Measurements from ENCODE around the gene ALAS1.
A peak's percentile ranks its signal among the peaks of the same experiment; 100 is the strongest.

The ALAS1 gene

GRCh38 chr3:52227117-52227516, 29.2 kb downstream of the ALAS1 start:
- Histone ChIP-seq H3K27me3 (ENCODE audit: control insufficient read depth, insufficient read depth, low read length) (no peaks in the 10 kb centered on the region), H3K9me3 (ENCODE audit: control insufficient read depth, insufficient read depth, low read length) (no peaks in the 10 kb centered on the region), H3K4me3 (ENCODE audit: low read depth, low read length) (no peak overlapping the region), H3K36me3 (ENCODE audit: control insufficient read depth, insufficient read depth, low read length) (peaks cover 26% of the 10 kb centered on the region), H3K9ac (ENCODE audit: low read depth, low read length) (no peak overlapping the region), H3K4me1 (ENCODE audit: control insufficient read depth, insufficient read depth, low read length) (no peaks in the 10 kb centered on the region)

- Histone ChIP-seq H3K9ac (ENCODE audit: low read depth, low read length) (no peak overlapping the region), H3K4me3 (ENCODE audit: low read depth, low read length) (no peak overlapping the region), H3K9me3 (ENCODE audit: control insufficient read depth, insufficient read depth, low read length) (no peaks in the 10 kb centered on the region), H3K4me1 (ENCODE audit: control insufficient read depth, insufficient read depth, low read length) (no peaks in the 10 kb centered on the region), H3K36me3 (ENCODE audit: control insufficient read depth, insufficient read depth, low read length) (peaks cover 26% of the 10 kb centered on the region), H3K27me3 (ENCODE audit: control insufficient read depth, insufficient read depth, low read length) (no peaks in the 10 kb centered on the region)
These were observed 29.8 kb downstream of the ALAS1 start for GRCh38 chr3:52227766-52228165.

- H3K9ac ChIP-seq (ENCODE audit: low read depth, low read length), result no peak overlapping the region
- H3K4me3 ChIP-seq (ENCODE audit: low read depth, low read length), result no peak overlapping the region
- no peaks in the 10 kb centered on the region for H3K9me3 ChIP-seq (ENCODE audit: control insufficient read depth, insufficient read depth, low read length)
- H3K36me3 ChIP-seq (ENCODE audit: control insufficient read depth, insufficient read depth, low read length), result peaks cover 26% of the 10 kb centered on the region
- H3K4me1 ChIP-seq (ENCODE audit: control insufficient read depth, insufficient read depth, low read length), result no peaks in the 10 kb centered on the region
- no peaks in the 10 kb centered on the region for H3K27me3 ChIP-seq (ENCODE audit: control insufficient read depth, insufficient read depth, low read length)
These were observed 30.3 kb downstream of the ALAS1 start for GRCh38 chr3:52228266-52228665.

GRCh38 chr3:52228751-52229291, 30.9 kb downstream of the ALAS1 start:
- H3K4me1 ChIP-seq (ENCODE audit: control insufficient read depth, insufficient read depth, low read length), result no peaks in the 10 kb centered on the region

GRCh38 chr3:52229656-52230055, 31.7 kb downstream of the ALAS1 start:
- no peak overlapping the region for H3K4me3 ChIP-seq (ENCODE audit: low read depth, low read length)
- peaks cover 26% of the 10 kb centered on the region for H3K36me3 ChIP-seq (ENCODE audit: control insufficient read depth, insufficient read depth, low read length)
- no peaks in the 10 kb centered on the region for H3K4me1 ChIP-seq (ENCODE audit: control insufficient read depth, insufficient read depth, low read length)
- H3K9ac ChIP-seq (ENCODE audit: low read depth, low read length), result no peak overlapping the region
- no peaks in the 10 kb centered on the region for H3K27me3 ChIP-seq (ENCODE audit: control insufficient read depth, insufficient read depth, low read length)
- no peaks in the 10 kb centered on the region for H3K9me3 ChIP-seq (ENCODE audit: control insufficient read depth, insufficient read depth, low read length)

More at GRCh38 chr3:52228751-52229291, 30.9 kb downstream of the ALAS1 start:
- Histone ChIP-seq H3K27me3 (ENCODE audit: control insufficient read depth, insufficient read depth, low read length) (no peaks in the 10 kb centered on the region), H3K9me3 (ENCODE audit: control insufficient read depth, insufficient read depth, low read length) (no peaks in the 10 kb centered on the region), H3K36me3 (ENCODE audit: control insufficient read depth, insufficient read depth, low read length) (peaks cover 26% of the 10 kb centered on the region), H3K4me3 (ENCODE audit: low read depth, low read length) (no peak overlapping the region), H3K9ac (ENCODE audit: low read depth, low read length) (no peak overlapping the region)

- Histone ChIP-seq H3K9ac (ENCODE audit: low read depth, low read length) (no peak overlapping the region), H3K9me3 (ENCODE audit: control insufficient read depth, insufficient read depth, low read length) (no peaks in the 10 kb centered on the region), H3K27me3 (ENCODE audit: control insufficient read depth, insufficient read depth, low read length) (no peaks in the 10 kb centered on the region), H3K36me3 (ENCODE audit: control insufficient read depth, insufficient read depth, low read length) (peaks cover 26% of the 10 kb centered on the region), H3K4me3 (ENCODE audit: low read depth, low read length) (no peak overlapping the region), H3K4me1 (ENCODE audit: control insufficient read depth, insufficient read depth, low read length) (no peaks in the 10 kb centered on the region)
These were observed 32.5 kb downstream of the ALAS1 start for GRCh38 chr3:52230461-52230860.

GRCh38 chr3:52230889-52231499, 33.0 kb downstream of the ALAS1 start:
- Histone ChIP-seq H3K36me3 (ENCODE audit: control insufficient read depth, insufficient read depth, low read length) (peaks cover 26% of the 10 kb centered on the region), H3K4me1 (ENCODE audit: control insufficient read depth, insufficient read depth, low read length) (no peaks in the 10 kb centered on the region), H3K4me3 (ENCODE audit: low read depth, low read length) (no peak overlapping the region)

GRCh38 chr3:52231502-52232278, 33.7 kb downstream of the ALAS1 start:
- Histone ChIP-seq H3K9me3 (ENCODE audit: control insufficient read depth, insufficient read depth, low read length) (no peaks in the 10 kb centered on the region), H3K4me3 (ENCODE audit: low read depth, low read length) (no peak overlapping the region), H3K9ac (ENCODE audit: low read depth, low read length) (no peak overlapping the region), H3K4me1 (ENCODE audit: control insufficient read depth, insufficient read depth, low read length) (peaks cover 2% of the 10 kb centered on the region), H3K36me3 (ENCODE audit: control insufficient read depth, insufficient read depth, low read length) (peaks cover 26% of the 10 kb centered on the region), H3K27me3 (ENCODE audit: control insufficient read depth, insufficient read depth, low read length) (no peaks in the 10 kb centered on the region)

More at GRCh38 chr3:52230889-52231499, 33.0 kb downstream of the ALAS1 start:
- Histone ChIP-seq H3K9me3 (ENCODE audit: control insufficient read depth, insufficient read depth, low read length) (no peaks in the 10 kb centered on the region), H3K27me3 (ENCODE audit: control insufficient read depth, insufficient read depth, low read length) (no peaks in the 10 kb centered on the region), H3K9ac (ENCODE audit: low read depth, low read length) (no peak overlapping the region)

- H3K9me3 ChIP-seq (ENCODE audit: control insufficient read depth, insufficient read depth, low read length), result no peaks in the 10 kb centered on the region
- peaks cover 6% of the 10 kb centered on the region for H3K4me1 ChIP-seq (ENCODE audit: control insufficient read depth, insufficient read depth, low read length)
- no peaks in the 10 kb centered on the region for H3K27me3 ChIP-seq (ENCODE audit: control insufficient read depth, insufficient read depth, low read length)
- H3K9ac ChIP-seq (ENCODE audit: low read depth, low read length), result peak overlapping the region; percentile 37
- no peak overlapping the region for H3K4me3 ChIP-seq (ENCODE audit: low read depth, low read length)
- H3K36me3 ChIP-seq (ENCODE audit: control insufficient read depth, insufficient read depth, low read length), result peaks cover 26% of the 10 kb centered on the region
These were observed 34.5 kb downstream of the ALAS1 start for GRCh38 chr3:52232279-52233107.

GRCh38 chr3:52233108-52233591, 35.2 kb downstream of the ALAS1 start:
- Histone ChIP-seq H3K9me3 (ENCODE audit: control insufficient read depth, insufficient read depth, low read length) (no peaks in the 10 kb centered on the region), H3K36me3 (ENCODE audit: control insufficient read depth, insufficient read depth, low read length) (peaks cover 26% of the 10 kb centered on the region), H3K9ac (ENCODE audit: low read depth, low read length) (peak overlapping the region; percentile 37), H3K4me1 (ENCODE audit: control insufficient read depth, insufficient read depth, low read length) (peaks cover 11% of the 10 kb centered on the region), H3K27me3 (ENCODE audit: control insufficient read depth, insufficient read depth, low read length) (no peaks in the 10 kb centered on the region), H3K4me3 (ENCODE audit: low read depth, low read length) (no peak overlapping the region)

- Histone ChIP-seq H3K4me1 (ENCODE audit: control insufficient read depth, insufficient read depth, low read length) (peaks cover 15% of the 10 kb centered on the region), H3K36me3 (ENCODE audit: control insufficient read depth, insufficient read depth, low read length) (peaks cover 20% of the 10 kb centered on the region), H3K9ac (ENCODE audit: low read depth, low read length) (no peak overlapping the region)
These were observed 36.0 kb downstream of the ALAS1 start for GRCh38 chr3:52233968-52234367.

More at GRCh38 chr3:52233968-52234367, 36.0 kb downstream of the ALAS1 start:
- Histone ChIP-seq H3K4me3 (ENCODE audit: low read depth, low read length) (no peak overlapping the region), H3K9me3 (ENCODE audit: control insufficient read depth, insufficient read depth, low read length) (no peaks in the 10 kb centered on the region), H3K27me3 (ENCODE audit: control insufficient read depth, insufficient read depth, low read length) (no peaks in the 10 kb centered on the region)

Data from iPS-15b (cell line).